Measurements from ENCODE around the gene ATP2B1. TPM values are rescaled to one million over a fixed set of nuclear protein-coding genes. Genes with fewer than 3 reads are reported as not detected.

Gene ATP2B1
- total RNA-seq, 1 donor, result 99.9 TPM

- peak overlapping the region; percentile 21 for H3K4me2 ChIP-seq (ENCODE audit: insufficient read depth, low read length)
- H3K4me1 ChIP-seq (ENCODE audit: insufficient read depth, low read length), result peaks cover 13% of the 10 kb centered on the region
- H4K20me1 ChIP-seq (ENCODE audit: insufficient read depth, low read length), result peaks cover 12% of the 10 kb centered on the region
- no peaks in the 10 kb centered on the region for H3K9me3 ChIP-seq (ENCODE audit: low read depth, low read length)
- no peaks in the 10 kb centered on the region for H3K36me3 ChIP-seq (ENCODE audit: insufficient read depth, low read length)
- H3K79me2 ChIP-seq (ENCODE audit: insufficient read depth, low read length), result peaks cover 98% of the 10 kb centered on the region
- H3K27me3 ChIP-seq (ENCODE audit: insufficient read depth, low read length), result no peaks in the 10 kb centered on the region
- no peak for TF ChIP-seq CTCF (IDR thresholded peaks at IDR 0.05; ENCODE audit: extremely low read depth, low read depth, low read length)
- DNase-seq (ENCODE audit: insufficient read length, low spot score, missing footprints), result no peak
- no peak overlapping the region for H3K4me3 ChIP-seq (ENCODE audit: insufficient read depth, low read length)
- H2AFZ ChIP-seq (ENCODE audit: low read length), result no peak overlapping the region
- peak overlapping the region; percentile 0 for H3K27ac ChIP-seq (ENCODE audit: low read depth, low read length)
Measured at GRCh38 chr12:89663577-89664357, 44.9 kb downstream of the ATP2B1 start.

- Histone ChIP-seq H3K27me3 (ENCODE audit: insufficient read depth, low read length) (no peaks in the 10 kb centered on the region), H3K4me2 (ENCODE audit: insufficient read depth, low read length) (no peak overlapping the region), H3K36me3 (ENCODE audit: insufficient read depth, low read length) (no peaks in the 10 kb centered on the region), H2AFZ (ENCODE audit: low read length) (no peak overlapping the region), H3K4me1 (ENCODE audit: insufficient read depth, low read length) (peaks cover 13% of the 10 kb centered on the region), H3K4me3 (ENCODE audit: insufficient read depth, low read length) (no peak overlapping the region), H3K27ac (ENCODE audit: low read depth, low read length) (no peak overlapping the region), H3K79me2 (ENCODE audit: insufficient read depth, low read length) (peaks cover 97% of the 10 kb centered on the region), H4K20me1 (ENCODE audit: insufficient read depth, low read length) (peaks cover 13% of the 10 kb centered on the region), H3K9me3 (ENCODE audit: low read depth, low read length) (no peaks in the 10 kb centered on the region)
- TF ChIP-seq CTCF (IDR thresholded peaks at IDR 0.05; ENCODE audit: extremely low read depth, low read depth, low read length), result no peak
- no peak for DNase-seq (ENCODE audit: insufficient read length, low spot score, missing footprints)
Measured at GRCh38 chr12:89662623-89663022, 46.0 kb downstream of the ATP2B1 start.

- H2AFZ ChIP-seq (ENCODE audit: low read length), result no peak overlapping the region
- H3K4me3 ChIP-seq (ENCODE audit: insufficient read depth, low read length), result no peak overlapping the region
- peaks cover 97% of the 10 kb centered on the region for H3K79me2 ChIP-seq (ENCODE audit: insufficient read depth, low read length)
- no peaks in the 10 kb centered on the region for H3K36me3 ChIP-seq (ENCODE audit: insufficient read depth, low read length)
- no peak for TF ChIP-seq CTCF (IDR thresholded peaks at IDR 0.05; ENCODE audit: extremely low read depth, low read depth, low read length)
- H3K27me3 ChIP-seq (ENCODE audit: insufficient read depth, low read length), result no peaks in the 10 kb centered on the region
- H3K9me3 ChIP-seq (ENCODE audit: low read depth, low read length), result no peaks in the 10 kb centered on the region
- peaks cover 19% of the 10 kb centered on the region for H4K20me1 ChIP-seq (ENCODE audit: insufficient read depth, low read length)
- no peak overlapping the region for H3K4me2 ChIP-seq (ENCODE audit: insufficient read depth, low read length)
- no peak overlapping the region for H3K27ac ChIP-seq (ENCODE audit: low read depth, low read length)
- H3K4me1 ChIP-seq (ENCODE audit: insufficient read depth, low read length), result peaks cover 13% of the 10 kb centered on the region
- DNase-seq (ENCODE audit: insufficient read length, low spot score, missing footprints), result no peak
Measured at GRCh38 chr12:89661706-89662330, 46.8 kb downstream of the ATP2B1 start.

- no peak overlapping the region for H2AFZ ChIP-seq (ENCODE audit: low read length)
- no peak overlapping the region for H3K4me2 ChIP-seq (ENCODE audit: insufficient read depth, low read length)
- H3K27ac ChIP-seq (ENCODE audit: low read depth, low read length), result no peak overlapping the region
- H3K4me3 ChIP-seq (ENCODE audit: insufficient read depth, low read length), result no peak overlapping the region
- no peaks in the 10 kb centered on the region for H3K9me3 ChIP-seq (ENCODE audit: low read depth, low read length)
- DNase-seq (ENCODE audit: insufficient read length, low spot score, missing footprints), result no peak
- TF ChIP-seq CTCF (IDR thresholded peaks at IDR 0.05; ENCODE audit: extremely low read depth, low read depth, low read length), result no peak
- H3K27me3 ChIP-seq (ENCODE audit: insufficient read depth, low read length), result no peaks in the 10 kb centered on the region
- peaks cover 18% of the 10 kb centered on the region for H4K20me1 ChIP-seq (ENCODE audit: insufficient read depth, low read length)
- H3K79me2 ChIP-seq (ENCODE audit: insufficient read depth, low read length), result peaks cover 92% of the 10 kb centered on the region
- H3K36me3 ChIP-seq (ENCODE audit: insufficient read depth, low read length), result peaks cover 4% of the 10 kb centered on the region
- no peaks in the 10 kb centered on the region for H3K4me1 ChIP-seq (ENCODE audit: insufficient read depth, low read length)
Measured at GRCh38 chr12:89657739-89658138, 50.9 kb downstream of the ATP2B1 start.
